Thoracic aorta (tissue), 2 donors: ENCODE measurements around the gene NOL3. TPM values are rescaled to one million over a fixed set of nuclear protein-coding genes. Genes with fewer than 3 reads are reported as not detected.

Experiments
- ATAC-seq: fragments of 150-250 bp; one replicate; pipeline ENCODE4 v1.8.0; 2017; ENCODE audit warnings: low read depth; ENCODE audit not compliant: insufficient number of reproducible peaks, low FRiP score
- DNase-seq: peaks from one replicate; pipeline ENCODE4 v3.0.0-alpha.2; 2020; ENCODE audit warnings: low spot score
- H3K27ac ChIP-seq, 2 donors: fragments of 200-600 bp; sonication (generic); 1 replicate in 1 of 2; 2 replicates in 1 of 2; pipeline ENCODE4 v1.5.1; 2016; ENCODE audit warnings: mild to moderate bottlenecking in 2 of 2, moderate library complexity in 2 of 2
- H3K27me3 ChIP-seq: fragments of 200-600 bp; sonication (generic); replicated peaks from 2 replicates; pipeline ENCODE4 v1.6.0; 2016; ENCODE audit warnings: mild to moderate bottlenecking; ENCODE audit not compliant: insufficient read depth
- H3K36me3 ChIP-seq: fragments of 200-600 bp; sonication (generic); one replicate; pipeline ENCODE4 v1.5.1; 2016
- H3K4me1 ChIP-seq, 2 donors: fragments of 200-600 bp; sonication (generic); 1 replicate in 1 of 2; 2 replicates in 1 of 2; pipeline versions ENCODE4 v1.5.1 to v1.6.0; 2016; ENCODE audit warnings: low read depth in 2 of 2, mild to moderate bottlenecking in 1 of 2; ENCODE audit not compliant: control insufficient read depth in 1 of 2
- H3K4me3 ChIP-seq: fragments of 200-600 bp; sonication (generic); 2 replicates; pipeline ENCODE4 v1.5.1; 2016; ENCODE audit warnings: mild to moderate bottlenecking
- H3K9me3 ChIP-seq: fragments of 200-600 bp; sonication (generic); 2 replicates; pipeline ENCODE4 v1.5.1; 2016
- total RNA-seq, 2 donors: library from RNA; depleted of rRNA; stranded (reverse); fragments of >200 nt; gene quantifications; one replicate each; pipeline versions ENCODE4 v1.1.0 to v1.2.3, GENCODE V29; 2016
- TF ChIP-seq, protein P1 (sequence below): fragments of 200-600 bp; sonication (generic); IDR thresholded peaks from one replicate; pipeline ENCODE4 v1.5.1; 2019; ENCODE audit warnings: antibody characterized with exemption

NOL3 gene
- total RNA-seq, 2 donors from 2014 or later: 43.5 to 80.8 TPM

DNA sequence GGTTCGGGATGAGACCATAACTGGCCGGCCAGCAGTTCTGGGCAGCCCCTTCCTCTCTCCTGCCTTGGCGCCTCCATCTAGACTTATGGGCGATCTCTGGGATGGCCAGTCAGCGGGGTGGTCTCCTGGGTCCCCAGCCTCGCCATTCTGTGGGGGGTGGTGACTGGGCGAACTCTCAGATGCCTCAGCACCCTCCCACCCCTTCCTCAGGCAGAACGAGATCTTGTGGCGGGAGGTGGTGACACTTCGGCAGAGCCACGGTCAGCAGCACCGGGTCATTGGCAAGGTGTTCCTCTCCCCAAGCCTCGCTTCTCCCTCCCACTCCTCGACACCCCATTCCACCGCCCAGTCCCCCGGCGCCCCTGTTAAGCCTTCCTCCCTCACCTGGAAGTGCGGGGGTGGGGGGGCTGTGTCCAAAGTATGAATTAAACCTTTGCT lies 4.2 kb upstream of the NOL3 start:
- Histone ChIP-seq H3K4me1 (peaks cover 38 to 66% of the 10 kb centered on the region in 2 donors), H3K4me3 (no peak overlapping the region), H3K27me3 (no peaks in the 10 kb centered on the region), H3K36me3 (no peaks in the 10 kb centered on the region), H3K27ac (no peak overlapping the region), H3K9me3 (no peaks in the 10 kb centered on the region)
- ATAC-seq (no peak), DNase-seq (no peak)
- TF ChIP-seq, protein P1, sequence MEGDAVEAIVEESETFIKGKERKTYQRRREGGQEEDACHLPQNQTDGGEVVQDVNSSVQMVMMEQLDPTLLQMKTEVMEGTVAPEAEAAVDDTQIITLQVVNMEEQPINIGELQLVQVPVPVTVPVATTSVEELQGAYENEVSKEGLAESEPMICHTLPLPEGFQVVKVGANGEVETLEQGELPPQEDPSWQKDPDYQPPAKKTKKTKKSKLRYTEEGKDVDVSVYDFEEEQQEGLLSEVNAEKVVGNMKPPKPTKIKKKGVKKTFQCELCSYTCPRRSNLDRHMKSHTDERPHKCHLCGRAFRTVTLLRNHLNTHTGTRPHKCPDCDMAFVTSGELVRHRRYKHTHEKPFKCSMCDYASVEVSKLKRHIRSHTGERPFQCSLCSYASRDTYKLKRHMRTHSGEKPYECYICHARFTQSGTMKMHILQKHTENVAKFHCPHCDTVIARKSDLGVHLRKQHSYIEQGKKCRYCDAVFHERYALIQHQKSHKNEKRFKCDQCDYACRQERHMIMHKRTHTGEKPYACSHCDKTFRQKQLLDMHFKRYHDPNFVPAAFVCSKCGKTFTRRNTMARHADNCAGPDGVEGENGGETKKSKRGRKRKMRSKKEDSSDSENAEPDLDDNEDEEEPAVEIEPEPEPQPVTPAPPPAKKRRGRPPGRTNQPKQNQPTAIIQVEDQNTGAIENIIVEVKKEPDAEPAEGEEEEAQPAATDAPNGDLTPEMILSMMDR: no peak

DNA sequence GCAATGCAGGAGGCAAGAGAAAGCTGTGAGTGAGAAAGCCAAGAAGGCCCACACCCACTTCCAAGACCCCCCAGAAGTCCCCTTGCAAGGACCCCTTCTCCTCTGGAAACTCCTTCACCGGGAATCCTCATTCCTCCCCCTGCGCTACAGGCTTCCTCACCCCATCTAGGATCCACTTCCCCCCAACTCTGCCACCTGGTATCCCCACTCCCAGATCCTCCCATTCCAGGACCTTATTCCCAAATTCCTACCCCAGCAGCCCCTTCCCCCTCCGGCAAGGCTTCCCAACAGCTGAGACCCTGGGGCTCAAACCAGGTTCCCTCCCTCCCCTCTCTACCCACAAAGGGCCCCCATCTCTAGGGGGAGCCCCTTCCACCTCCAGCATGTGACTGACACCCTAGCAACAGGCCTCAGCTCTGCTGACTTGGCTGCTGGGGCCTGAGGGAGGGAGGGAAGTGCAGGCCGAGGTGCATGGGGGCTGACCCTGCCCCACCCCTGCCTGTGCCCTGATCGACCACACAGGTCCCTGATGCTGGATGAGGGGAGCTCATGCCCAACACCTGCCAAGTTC lies 3.7 kb upstream of the NOL3 start:
- peaks cover 35 to 66% of the 10 kb centered on the region in 2 donors for H3K4me1 ChIP-seq
- no peaks in the 10 kb centered on the region for H3K9me3 ChIP-seq
- H3K36me3 ChIP-seq: no peaks in the 10 kb centered on the region
- DNase-seq (no peak), ATAC-seq (no peak)
- H3K27ac ChIP-seq: no peak overlapping the region
- TF ChIP-seq, protein P1: no peak
- no peak overlapping the region for H3K4me3 ChIP-seq
- H3K27me3 ChIP-seq: no peaks in the 10 kb centered on the region

DNA sequence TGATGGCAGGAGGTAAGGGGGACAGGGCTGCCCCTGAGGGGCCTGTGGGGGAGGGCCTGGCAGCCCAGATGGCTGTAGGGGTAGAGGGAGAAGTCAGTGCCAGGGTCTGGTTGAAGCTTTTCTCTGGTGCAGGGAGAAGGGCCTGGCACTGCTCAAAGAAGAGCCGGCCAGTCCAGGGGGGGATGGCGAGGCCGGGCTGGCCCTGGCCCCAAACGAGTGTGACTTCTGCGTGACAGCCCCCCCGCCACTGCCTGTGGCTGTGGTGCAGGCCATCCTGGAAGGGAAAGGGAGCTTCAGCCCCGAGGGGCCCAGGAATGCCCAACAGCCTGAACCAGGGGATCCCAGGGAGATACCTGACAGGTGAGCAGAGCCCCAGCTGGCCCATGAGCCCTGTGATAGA lies 2.8 kb upstream of the NOL3 start:
- Histone ChIP-seq H3K27me3 (no peaks in the 10 kb centered on the region), H3K9me3 (no peaks in the 10 kb centered on the region), H3K27ac (no peak overlapping the region), H3K4me1 (peaks cover 35 to 59% of the 10 kb centered on the region in 2 donors), H3K36me3 (no peaks in the 10 kb centered on the region), H3K4me3 (no peak overlapping the region)
- TF ChIP-seq, protein P1: no peak
- ATAC-seq (no peak), DNase-seq (no peak)

DNA sequence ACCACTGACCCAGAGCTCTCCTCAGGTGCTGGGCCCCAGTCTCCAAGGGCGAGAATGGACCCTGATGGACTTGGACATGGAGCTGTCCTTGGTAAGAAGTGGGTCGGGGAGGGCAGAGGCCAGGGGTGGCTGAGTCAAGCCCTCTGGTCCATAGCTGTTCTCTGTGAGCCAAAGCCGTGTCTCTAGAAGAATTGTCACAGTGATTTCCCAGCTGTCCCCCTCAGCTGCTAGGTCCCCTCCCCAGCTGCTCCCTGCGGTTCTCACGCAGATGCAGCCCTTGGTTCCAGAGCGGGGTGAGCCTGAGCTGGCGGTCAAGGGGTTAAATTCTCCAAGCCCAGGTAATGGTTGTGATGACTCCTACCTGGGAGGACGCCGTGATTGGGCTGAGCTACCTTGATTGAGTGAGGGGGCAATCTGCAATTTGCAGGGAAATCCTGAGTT lies 1.3 kb upstream of the NOL3 start:
- Histone ChIP-seq H3K4me1 (peaks cover 34 to 55% of the 10 kb centered on the region in 2 donors), H3K27me3 (no peaks in the 10 kb centered on the region), H3K9me3 (no peaks in the 10 kb centered on the region), H3K36me3 (no peaks in the 10 kb centered on the region), H3K4me3 (no peak overlapping the region), H3K27ac (peak overlapping the region; percentile 95 to 97)
- no peak for ATAC-seq
- TF ChIP-seq, protein P1: no peak
- no peak for DNase-seq

DNA sequence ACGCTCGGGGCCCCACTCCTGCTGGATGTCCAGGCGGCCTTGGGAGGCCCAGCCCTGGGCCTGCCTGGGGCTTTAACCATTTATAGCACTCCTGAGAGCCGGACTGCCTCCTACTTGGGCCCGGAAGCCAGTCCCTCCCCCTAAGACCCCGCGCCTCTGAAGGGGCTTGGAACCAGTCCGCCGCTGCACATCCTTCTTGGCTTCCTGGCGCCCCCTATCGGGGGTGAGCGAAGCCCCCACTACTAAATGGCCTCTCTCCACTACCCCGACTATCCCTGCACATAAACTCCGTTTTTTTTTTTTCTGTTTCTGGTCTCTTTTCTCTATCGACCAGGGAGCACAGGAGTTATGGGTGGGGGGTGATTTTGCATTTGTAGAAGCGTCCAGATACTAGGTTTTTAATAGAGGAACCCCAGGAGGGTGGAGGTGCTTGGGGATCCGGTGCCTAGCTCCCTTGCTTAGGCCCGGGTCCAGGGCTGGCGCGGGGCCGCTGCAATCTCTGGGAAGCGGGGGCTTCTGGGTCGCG lies 633 bp upstream of the NOL3 start:
- no peak for ATAC-seq
- DNase-seq: no peak

More for the DNA sequence above, 633 bp upstream of the NOL3 start:
- TF ChIP-seq, protein P1: peak; percentile 35
- Histone ChIP-seq H3K27me3 (no peaks in the 10 kb centered on the region), H3K27ac (peak overlapping the region; percentile 95 to 97), H3K4me3 (peak overlapping the region; percentile 83), H3K4me1 (peaks cover 33 to 54% of the 10 kb centered on the region in 2 donors), H3K9me3 (no peaks in the 10 kb centered on the region), H3K36me3 (no peaks in the 10 kb centered on the region)
